ENCODE measurements around the gene RNF220. TPM values are rescaled to one million over a fixed set of nuclear protein-coding genes. Genes with fewer than 3 reads are reported as not detected.

Gene RNF220
- total and polyA plus RNA-seq, 2 of the 4 experiments (the other 2 are of a cell fraction): 71.8 to 77.1 TPM

DNA sequence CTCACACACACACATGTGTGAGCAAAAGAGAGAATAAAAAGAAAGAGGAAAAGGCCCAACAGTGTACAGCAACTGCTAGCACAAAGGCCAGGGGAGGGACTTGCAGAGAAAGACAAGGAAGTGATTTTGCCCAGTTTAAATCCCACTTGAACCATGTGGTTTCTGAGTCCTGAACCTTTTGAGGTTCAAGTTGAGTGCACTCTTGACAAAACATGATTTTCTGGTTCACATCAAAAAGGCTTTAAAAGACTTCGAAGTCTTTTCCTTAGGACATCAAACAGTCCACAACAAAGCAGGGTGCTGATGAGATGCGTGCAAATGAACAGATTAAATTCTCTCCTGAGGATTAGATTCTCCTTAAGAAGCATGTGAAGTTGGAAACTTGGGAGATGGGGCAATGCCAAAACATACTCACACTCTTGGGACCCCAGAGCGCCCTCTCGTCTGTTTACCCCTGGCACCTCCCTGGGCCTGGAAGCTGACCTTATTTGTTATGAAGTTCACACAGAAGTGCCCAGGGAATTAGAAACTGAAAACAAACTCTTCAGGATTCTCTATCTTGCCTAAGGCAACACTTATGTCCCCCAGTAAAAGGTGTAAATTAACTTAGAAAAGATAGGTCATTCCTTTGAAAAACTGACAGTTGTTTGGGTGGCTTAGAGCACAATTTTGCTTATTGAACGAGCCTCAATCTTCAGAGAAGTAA lies 31.5 kb downstream of the RNF220 start:
- CTCF ChIA-PET: interaction anchor here (0.6 kb wide), 1 partner anchor 183 kb away, joined by 5 read pairs; no protein-coding TSS in a partner anchor
- H2BK15ac ChIP-seq (ENCODE audit: low read depth, low read length): no peak overlapping the region

More for the DNA sequence above, 31.5 kb downstream of the RNF220 start:
- Histone ChIP-seq H2AK9ac (replicated peaks; ENCODE audit: low read depth, low read length, poor library complexity) (no peak overlapping the region), H3K79me1 (ENCODE audit: low read depth in 1 of 2, low read length in 2 of 2) (no peaks in the 10 kb centered on the region), H3K23ac (ENCODE audit: low read depth, low read length) (no peak overlapping the region), H3K4me3 (ENCODE audit: insufficient read depth, low read depth, low read length) (no peak overlapping the region), H3K14ac (replicated peaks; ENCODE audit: low read depth, low read length) (no peak overlapping the region), H4K8ac (ENCODE audit: low read depth in 2 of 2, low read length in 2 of 2) (no peak overlapping the region), H2AK5ac (ENCODE audit: low read depth, low read length) (no peak overlapping the region), H3K56ac (ENCODE audit: extremely low read depth, insufficient read depth, low read length) (no peak overlapping the region), H2AFZ (replicated peaks; ENCODE audit: low read length, poor library complexity) (no peak overlapping the region), H2BK5ac (ENCODE audit: low read depth, low read length, poor library complexity, severe bottlenecking) (no peak overlapping the region), H4K5ac (ENCODE audit: low read depth, low read length) (no peak overlapping the region), H3K9me3 (ENCODE audit: control insufficient read depth, insufficient read depth, low read length) (no peaks in the 10 kb centered on the region), H3K4me2 (ENCODE audit: low read depth, low read length) (no peak overlapping the region), H3K4ac (ENCODE audit: low read depth, low read length) (no peak overlapping the region), H3K18ac (ENCODE audit: low read depth, low read length) (no peak overlapping the region), H3K27me3 (ENCODE audit: control insufficient read depth, insufficient read depth, low read length) (peaks cover 13% of the 10 kb centered on the region), H3K4me1 (ENCODE audit: control insufficient read depth, insufficient read depth, low read length) (no peaks in the 10 kb centered on the region), H3K9ac (ENCODE audit: low read depth, low read length) (no peak overlapping the region), H4K20me1 (ENCODE audit: insufficient read depth, low read length) (no peaks in the 10 kb centered on the region), H3K9me1 (ENCODE audit: insufficient read depth, low read length) (no peaks in the 10 kb centered on the region), H3K36me3 (ENCODE audit: control insufficient read depth, insufficient read depth, low read length) (no peaks in the 10 kb centered on the region), H2BK20ac (ENCODE audit: low read depth, low read length) (no peak overlapping the region), H4K91ac (ENCODE audit: insufficient read depth, low read depth, low read length) (no peak overlapping the region), H2BK120ac (ENCODE audit: low read depth, low read length) (no peak overlapping the region), H3K27ac (ENCODE audit: insufficient read depth, low read length) (no peak overlapping the region)
- POLR2A ChIA-PET (ENCODE audit: unreplicated experiment): no interaction called here
- DNase-seq: no peak
- WGBS, 2 experiments (ENCODE audit: extremely low coverage in 2 of 2, insufficient read length in 1 of 2): no CpG with 5 or more reads among the region's 5 CpGs
- intact Hi-C loops (cut with micrococcal nuclease) (no loop called here), in situ Hi-C loops (cut with MboI; ENCODE audit: low sequenced_read_pairs) (no loop called here), dilution Hi-C loops (cut with HindIII; ENCODE audit: low sequenced_read_pairs, unreplicated experiment) (no loop called here)
- TF ChIP-seq RCOR1 (IDR thresholded peaks at IDR 0.05; ENCODE audit: insufficient replicate concordance, low read length) (no peak), NFE2L2 (IDR thresholded peaks at IDR 0.05; ENCODE audit: low read depth, low read length) (no peak), MAFK (IDR thresholded peaks at IDR 0.05; ENCODE audit: low read depth, low read length) (no peak), MXI1 (IDR thresholded peaks at IDR 0.05; ENCODE audit: borderline replicate concordance, low read depth, low read length) (no peak), MAZ (IDR thresholded peaks at IDR 0.05; ENCODE audit: borderline replicate concordance, low read depth, low read length) (no peak), RFX5 (IDR thresholded peaks at IDR 0.05; ENCODE audit: low read depth, low read length) (no peak), CEBPB (IDR thresholded peaks at IDR 0.05; ENCODE audit: low read depth, low read length) (no peak), SMC3 (IDR thresholded peaks at IDR 0.05; ENCODE audit: low read depth, low read length) (no peak), RAD21 (IDR thresholded peaks at IDR 0.05; ENCODE audit: low read length) (no peak), CHD1 (IDR thresholded peaks at IDR 0.05; ENCODE audit: low read depth, low read length) (no peak), FOS (IDR thresholded peaks at IDR 0.05; ENCODE audit: low read depth, low read length) (no peak), BHLHE40 (IDR thresholded peaks at IDR 0.05; ENCODE audit: low read depth, low read length) (no peak), POLR2A (IDR thresholded peaks at IDR 0.05; ENCODE audit: low read depth, low read length) (no peak)
- TF ChIP-seq, protein P1, sequence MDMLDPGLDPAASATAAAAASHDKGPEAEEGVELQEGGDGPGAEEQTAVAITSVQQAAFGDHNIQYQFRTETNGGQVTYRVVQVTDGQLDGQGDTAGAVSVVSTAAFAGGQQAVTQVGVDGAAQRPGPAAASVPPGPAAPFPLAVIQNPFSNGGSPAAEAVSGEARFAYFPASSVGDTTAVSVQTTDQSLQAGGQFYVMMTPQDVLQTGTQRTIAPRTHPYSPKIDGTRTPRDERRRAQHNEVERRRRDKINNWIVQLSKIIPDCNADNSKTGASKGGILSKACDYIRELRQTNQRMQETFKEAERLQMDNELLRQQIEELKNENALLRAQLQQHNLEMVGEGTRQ (IDR thresholded peaks at IDR 0.05; ENCODE audit: low read depth, low read length): no peak
- TF ChIP-seq, protein P2, sequence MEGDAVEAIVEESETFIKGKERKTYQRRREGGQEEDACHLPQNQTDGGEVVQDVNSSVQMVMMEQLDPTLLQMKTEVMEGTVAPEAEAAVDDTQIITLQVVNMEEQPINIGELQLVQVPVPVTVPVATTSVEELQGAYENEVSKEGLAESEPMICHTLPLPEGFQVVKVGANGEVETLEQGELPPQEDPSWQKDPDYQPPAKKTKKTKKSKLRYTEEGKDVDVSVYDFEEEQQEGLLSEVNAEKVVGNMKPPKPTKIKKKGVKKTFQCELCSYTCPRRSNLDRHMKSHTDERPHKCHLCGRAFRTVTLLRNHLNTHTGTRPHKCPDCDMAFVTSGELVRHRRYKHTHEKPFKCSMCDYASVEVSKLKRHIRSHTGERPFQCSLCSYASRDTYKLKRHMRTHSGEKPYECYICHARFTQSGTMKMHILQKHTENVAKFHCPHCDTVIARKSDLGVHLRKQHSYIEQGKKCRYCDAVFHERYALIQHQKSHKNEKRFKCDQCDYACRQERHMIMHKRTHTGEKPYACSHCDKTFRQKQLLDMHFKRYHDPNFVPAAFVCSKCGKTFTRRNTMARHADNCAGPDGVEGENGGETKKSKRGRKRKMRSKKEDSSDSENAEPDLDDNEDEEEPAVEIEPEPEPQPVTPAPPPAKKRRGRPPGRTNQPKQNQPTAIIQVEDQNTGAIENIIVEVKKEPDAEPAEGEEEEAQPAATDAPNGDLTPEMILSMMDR (conservative IDR thresholded peaks at IDR 0.05; ENCODE audit: low read depth, low read length): no peak
- TF ChIP-seq, protein P3, sequence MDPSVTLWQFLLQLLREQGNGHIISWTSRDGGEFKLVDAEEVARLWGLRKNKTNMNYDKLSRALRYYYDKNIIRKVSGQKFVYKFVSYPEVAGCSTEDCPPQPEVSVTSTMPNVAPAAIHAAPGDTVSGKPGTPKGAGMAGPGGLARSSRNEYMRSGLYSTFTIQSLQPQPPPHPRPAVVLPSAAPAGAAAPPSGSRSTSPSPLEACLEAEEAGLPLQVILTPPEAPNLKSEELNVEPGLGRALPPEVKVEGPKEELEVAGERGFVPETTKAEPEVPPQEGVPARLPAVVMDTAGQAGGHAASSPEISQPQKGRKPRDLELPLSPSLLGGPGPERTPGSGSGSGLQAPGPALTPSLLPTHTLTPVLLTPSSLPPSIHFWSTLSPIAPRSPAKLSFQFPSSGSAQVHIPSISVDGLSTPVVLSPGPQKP (IDR thresholded peaks at IDR 0.05; ENCODE audit: borderline replicate concordance, low read depth, low read length): no peak
- no peak for ATAC-seq (ENCODE audit: low read depth)
- no TSS peak for BruUV-seq (replicated peaks)
